HepG2 (cell line): ENCODE data around the gene C5AR2. TPM values are rescaled to one million over a fixed set of nuclear protein-coding genes. Genes with fewer than 3 reads are reported as not detected.

Experiments used
- ATAC-seq: fragments of 200-7000 bp; cut with Tn5 transposase; 3 replicates; pipeline ENCODE4 v1.9.1; 2020; ENCODE audit warnings: mild to moderate bottlenecking, moderate library complexity
- BruUV-seq: library from RNA; stranded (reverse); fragments of 400-500 nt; replicated peaks from 2 replicates; lab custom pipeline; 2021; lab: Mats Ljungman, UMichigan
- CTCF ChIA-PET: fragments of 300-600 bp; formaldehyde crosslinking; extraction: SDS; loops from one replicate; lab custom pipeline; 2021; ENCODE audit warnings: low total read pairs, inconsistent platforms, low intra/inter-chr PET ratio; lab: Yijun Ruan, JAX
- POLR2A ChIA-PET: fragments of 350-600 bp; sonication (Branson Sonifier 250); formaldehyde crosslinking; loops from one replicate; lab custom pipeline; 2020; ENCODE audit warnings: antibody characterized with exemption, inconsistent platforms; lab: Yijun Ruan, JAX
- DNase-seq: peaks from one replicate; pipeline ENCODE4 v3.0.0-alpha.2; 2015; ENCODE audit warnings: low spot score
- FAIRE-seq: peaks from 3 replicates; lab custom pipeline; 2011; peaks lifted over from hg19 to GRCh38; lab: Jason Lieb, UNC
- H2AFZ ChIP-seq: one replicate; pipeline ENCODE4 v1.6.1; 2011; ENCODE audit warnings: low read length, inconsistent platforms
- H3K27ac ChIP-seq: fragments of 300-600 bp; 3 replicates; pipeline ENCODE4 v1.8.0; 2011; ENCODE audit warnings: mixed run types, mild to moderate bottlenecking, mixed read lengths, low read length, inconsistent platforms; ENCODE audit not compliant: insufficient read depth; ENCODE audit errors: extremely low read length
- H3K27me3 ChIP-seq, 2 experiments: fragments of 200-600 bp in 1 of 2; 2 replicates in 1 of 2; 3 replicates in 1 of 2; pipeline versions ENCODE4 v1.6.0 to v1.8.0; 2011; ENCODE audit warnings: low read length in 2 of 2, mild to moderate bottlenecking in 2 of 2, moderate library complexity in 2 of 2, inconsistent platforms in 1 of 2; ENCODE audit not compliant: insufficient read depth in 2 of 2, control insufficient read depth in 1 of 2
- H3K36me3 ChIP-seq, 2 experiments: fragments of 200-600 bp in 1 of 2; replicated peaks in 1 of 2; 2 replicates in 1 of 2; 3 replicates in 1 of 2; pipeline versions ENCODE4 v1.5.1 to v1.8.0; 2011; ENCODE audit warnings: low read length in 2 of 2, inconsistent platforms in 1 of 2; ENCODE audit not compliant: insufficient read depth in 2 of 2, control insufficient read depth in 1 of 2
- H3K4me1 ChIP-seq: 2 replicates; pipeline ENCODE4 v1.5.1; 2012; ENCODE audit warnings: low read length, inconsistent platforms; ENCODE audit not compliant: insufficient read depth
- H3K4me2 ChIP-seq: 2 replicates; pipeline ENCODE4 v1.6.0; 2011; ENCODE audit warnings: low read depth, low read length, inconsistent platforms
- H3K4me3 ChIP-seq, 3 experiments: fragments of 200-600 bp in 1 of 3; sonication (generic), shearing (Covaris generic) in 1 of 3; replicated peaks in 1 of 3; 2 replicates each; pipeline ENCODE4 v1.5.1; 2011 to 2016; ENCODE audit warnings: low read length in 3 of 3, inconsistent platforms in 2 of 3, low read depth in 2 of 3, mild to moderate bottlenecking in 2 of 3, control low read depth in 1 of 3, mixed read lengths in 1 of 3; ENCODE audit not compliant: insufficient read depth in 1 of 3
- H3K79me2 ChIP-seq: one replicate; pipeline ENCODE4 v1.6.1; 2011; ENCODE audit warnings: low read length, inconsistent platforms; ENCODE audit not compliant: insufficient read depth
- H3K9ac ChIP-seq: 2 replicates; pipeline ENCODE4 v1.6.0; 2011; ENCODE audit warnings: mild to moderate bottlenecking, low read depth, low read length, inconsistent platforms; ENCODE audit not compliant: insufficient read depth
- H3K9me3 ChIP-seq: 2 replicates; pipeline ENCODE4 v1.5.1; 2012; ENCODE audit warnings: mild to moderate bottlenecking, low read length
- H4K20me1 ChIP-seq: 2 replicates; pipeline ENCODE4 v1.6.0; 2011; ENCODE audit warnings: inconsistent platforms, mild to moderate bottlenecking, low read length, moderate library complexity; ENCODE audit not compliant: insufficient read depth
- DZIP1 ChIP-seq: sonication (generic); formaldehyde crosslinking; IDR thresholded peaks from 2 replicates; pipeline ENCODE4 v1.5.0; 2020; ENCODE audit warnings: mild to moderate bottlenecking, missing genetic modification reagents
- ZBTB37 ChIP-seq: sonication (generic); formaldehyde crosslinking; IDR thresholded peaks from 2 replicates; pipeline ENCODE4 v1.4.0; 2020; ENCODE audit warnings: mild to moderate bottlenecking, missing genetic modification reagents
- ZNF121 ChIP-seq: sonication (generic); formaldehyde crosslinking; IDR thresholded peaks from 2 replicates; pipeline ENCODE4 v1.5.0; 2020; ENCODE audit warnings: mild to moderate bottlenecking, missing genetic modification reagents
- WGBS: methylation state at CpG from one replicate; pipeline ENCODE4 v1.1.6; 2017; ENCODE audit warnings: low lambda C conversion rate; 5-methylcytosine and 5-hydroxymethylcytosine counted together
- in situ Hi-C: cut with HindIII; loops from 2 replicates; pipeline ENCODE4 v1.10.0; 2017; ENCODE audit warnings: low pct_unique_long_range_greater_than_20kb; ENCODE audit not compliant: extremely low pct_ligation_motif_present
- intact Hi-C: fragments of 100-400 bp; cut with micrococcal nuclease; formaldehyde crosslinking; loops from one replicate; pipeline ENCODE4 v1.10.0; 2022; ENCODE audit not compliant: unreplicated experiment
- polyA plus RNA-seq, 8 experiments: library from polyadenylated mRNA; depleted of rRNA in 3 of 8; stranded (reverse) in 7 of 8; unstranded in 1 of 8; fragments of >200 nt; fragmentation: Illumina TruSeq in 4 of 8; extraction: Trizol in 4 of 8; gene quantifications; 2 replicates each; pipeline versions ENCODE4 v1.2.1 to v1.2.3, GENCODE V29; 2011 to 2016; ENCODE audit warnings: low read depth in 4 of 8, missing spikeins in 1 of 8, mixed read lengths in 1 of 8; ENCODE audit not compliant: insufficient read depth in 1 of 8
- total RNA-seq, 5 experiments: library from RNA; depleted of rRNA; stranded (reverse); fragments of >200 nt; fragmentation: Illumina TruSeq; extraction: Trizol; gene quantifications; 2 replicates each; pipeline ENCODE4 v1.2.3, GENCODE V29; 2016; ENCODE audit warnings: low read depth in 1 of 5

C5AR2 gene
- total and polyA plus RNA-seq, 2 of the 13 experiments (the other 11 are each of a cell fraction or from before 2014, with no cell fraction given): 0.09 to 0.24 TPM

GRCh38 chr19:47305309-47305751 is 26.6 kb upstream of the C5AR2 start (continued):
- TF ChIP-seq DZIP1: no peak

- H3K36me3 ChIP-seq: no peaks in the 10 kb centered on the region
- ATAC-seq (no peak), FAIRE-seq (no peak), DNase-seq (no peak)
- no TSS peak for BruUV-seq
- peak; percentile 91 for TF ChIP-seq ZNF121
- TF ChIP-seq ZBTB37 (CRISPR knock-in tag): no peak
- H3K4me3 ChIP-seq: no peak overlapping the region
- H3K9ac ChIP-seq: no peak overlapping the region
- no peak overlapping the region for H2AFZ ChIP-seq
- H3K9me3 ChIP-seq: no peaks in the 10 kb centered on the region
- H3K27me3 ChIP-seq: 0 out of 5 replicates have a peak, but pooled peaks cover 0 to 1% of the 10 kb centered on the region in 2 experiments
- no peak overlapping the region for H3K27ac ChIP-seq
- WGBS: 59% methylated on average over 3 of the region's 3 CpGs
- POLR2A ChIA-PET: interaction anchor here (0.9 kb wide), 1 partner anchor 45 kb away, joined by 3 read pairs; no protein-coding TSS in a partner anchor
- in situ Hi-C loops: no loop called here
- intact Hi-C loops: no loop called here
- H3K4me2 ChIP-seq: no peak overlapping the region
- peaks cover 36% of the 10 kb centered on the region for H3K4me1 ChIP-seq
- H4K20me1 ChIP-seq: no peaks in the 10 kb centered on the region
- no peaks in the 10 kb centered on the region for H3K79me2 ChIP-seq
- CTCF ChIA-PET: no interaction called here
Observed at GRCh38 chr19:47306303-47306702, 25.7 kb upstream of the C5AR2 start.
